ENCODE data around the gene CLTRN.

CLTRN gene

GRCh38 chrX:15646543-15646942, 18.1 kb downstream of the CLTRN start:
- no peak for DNase-seq

- DNase-seq, result no peak
These were observed 18.6 kb downstream of the CLTRN start for GRCh38 chrX:15646031-15646430.

GRCh38 chrX:15645266-15645665, 19.3 kb downstream of the CLTRN start:
- no peak for DNase-seq

- DNase-seq, result no peak
These were observed 20.1 kb downstream of the CLTRN start for GRCh38 chrX:15644560-15644872.

- DNase-seq, result no peak
These were observed 20.6 kb downstream of the CLTRN start for GRCh38 chrX:15643786-15644559.

- no peak for DNase-seq
These were observed 33.0 kb downstream of the CLTRN start for GRCh38 chrX:15631637-15632036.

GRCh38 chrX:15623054-15623453, 41.6 kb downstream of the CLTRN start:
- DNase-seq, result no peak

GRCh38 chrX:15619053-15619755, 45.4 kb downstream of the CLTRN start:
- DNase-seq, result no peak

GRCh38 chrX:15617111-15617510, 47.5 kb downstream of the CLTRN start:
- DNase-seq, result no peak

GRCh38 chrX:15616531-15616930, 48.1 kb downstream of the CLTRN start:
- no peak for DNase-seq

- no peak for DNase-seq
These were observed 57.5 kb downstream of the CLTRN start for GRCh38 chrX:15607067-15607466.

- no peak for DNase-seq
These were observed 58.5 kb downstream of the CLTRN start for GRCh38 chrX:15606136-15606535.

GRCh38 chrX:15605226-15605625, 59.4 kb downstream of the CLTRN start:
- DNase-seq, result no peak

- DNase-seq, result no peak
These were observed 61.8 kb downstream of the CLTRN start for GRCh38 chrX:15602761-15603160.

GRCh38 chrX:15601932-15602331, 62.7 kb downstream of the CLTRN start:
- no peak for DNase-seq

- no peak for DNase-seq
These were observed 63.9 kb downstream of the CLTRN start, which contains the start of gene ACE2 for GRCh38 chrX:15600745-15601144. Gene ACE2, minus strand, starts transcription at chrX:15600960. Its CDS starts 49 bp downstream, at chrX:15600911.

- no peak for DNase-seq
These were observed 64.6 kb downstream of the CLTRN start for GRCh38 chrX:15600049-15600448.

GRCh38 chrX:15599461-15599860, 65.1 kb downstream of the CLTRN start:
- DNase-seq, result no peak

- DNase-seq, result no peak
These were observed 66.6 kb downstream of the CLTRN start for GRCh38 chrX:15598026-15598425.

- DNase-seq, result no peak
These were observed 70.2 kb downstream of the CLTRN start for GRCh38 chrX:15594371-15594770.

GRCh38 chrX:15579778-15580747, 84.5 kb downstream of the CLTRN start:
- DNase-seq, result no peak
